HL-60 (cell line): ENCODE results near the gene DPP10.
"Not testable (repeated sequence)": the region's sequence is repeated elsewhere in the genome, so short reads cannot be mapped to it uniquely, and the experiment has no call there.

ENCODE experiments used
- DNase-seq, 2 experiments: peaks; one replicate each; pipeline ENCODE4 v3.0.0-alpha.2; 2010 to 2020; ENCODE audit warnings: low read depth in 1 of 2, low spot score in 1 of 2
- H3K27ac ChIP-seq: fragments of 250-450 bp; sonication (Bioruptor Pico); replicated peaks from 2 replicates; pipeline ENCODE4 v1.5.1; 2020; ENCODE audit warnings: mild to moderate bottlenecking, moderate library complexity
- H3K27me3 ChIP-seq: fragments of 250-450 bp; sonication (Bioruptor Pico); 2 replicates; pipeline ENCODE4 v1.5.1; 2021; ENCODE audit warnings: mild to moderate bottlenecking, moderate library complexity; ENCODE audit not compliant: insufficient read depth, poor library complexity, severe bottlenecking
- H3K4me3 ChIP-seq: replicated peaks from 2 replicates; pipeline ENCODE4 v1.5.1; 2011; ENCODE audit warnings: mild to moderate bottlenecking, control low read depth, low read length; ENCODE audit not compliant: insufficient read depth
- CTCF ChIP-seq: IDR thresholded peaks from one replicate; pipeline ENCODE4 v1.5.1; 2011; ENCODE audit warnings: low read length, control low read depth, inconsistent platforms; ENCODE audit not compliant: insufficient read depth
- GABPA ChIP-seq: IDR thresholded peaks from 2 replicates; pipeline ENCODE4 v1.6.1; 2012; ENCODE audit warnings: low read depth
- POLR2AphosphoS5 ChIP-seq: IDR thresholded peaks from 2 replicates; pipeline ENCODE4 v1.6.1; 2012; ENCODE audit warnings: low read depth
- REST ChIP-seq: IDR thresholded peaks from 2 replicates; pipeline ENCODE4 v1.6.1; 2012; ENCODE audit warnings: low read depth; ENCODE audit not compliant: insufficient replicate concordance
- SPI1 ChIP-seq: IDR thresholded peaks from 2 replicates; pipeline ENCODE4 v1.6.1; 2012; ENCODE audit warnings: low read depth, mild to moderate bottlenecking, borderline replicate concordance

DPP10 gene

GRCh38 chr2:114745700-114746099 lies 303.3 kb downstream of the DPP10 start:
- no peak overlapping the region for H3K4me3 ChIP-seq
- H3K27ac ChIP-seq, result no peak overlapping the region
- TF ChIP-seq CTCF (no peak), POLR2AphosphoS5 (no peak), GABPA (no peak), SPI1 (no peak), REST (no peak)

GRCh38 chr2:114748175-114748574 lies 305.7 kb downstream of the DPP10 start:
- not testable (repeated sequence) for H3K4me3 ChIP-seq, H3K27me3 ChIP-seq, DNase-seq, H3K27ac ChIP-seq

More at GRCh38 chr2:114745700-114746099, 303.3 kb downstream of the DPP10 start:
- H3K27me3 ChIP-seq, result no peaks in the 10 kb centered on the region
- DNase-seq, result no peak

- Histone ChIP-seq H3K4me3 (no peak overlapping the region), H3K27ac (no peak overlapping the region), H3K27me3 (no peaks in the 10 kb centered on the region)
- TF ChIP-seq REST (no peak), SPI1 (no peak)
- no peak for DNase-seq
Observed at GRCh38 chr2:114752425-114752824, 310.0 kb downstream of the DPP10 start.

GRCh38 chr2:114753145-114753544 lies 310.7 kb downstream of the DPP10 start:
- no peak for TF ChIP-seq POLR2AphosphoS5
- no peak for TF ChIP-seq REST
- no peak for TF ChIP-seq SPI1
- TF ChIP-seq CTCF, result no peak
- TF ChIP-seq GABPA, result no peak

More at GRCh38 chr2:114753145-114753544, 310.7 kb downstream of the DPP10 start:
- Histone ChIP-seq H3K27ac (no peak overlapping the region), H3K27me3 (no peaks in the 10 kb centered on the region), H3K4me3 (no peak overlapping the region)
- no peak for DNase-seq
